ENCODE results near the gene SLBP. TPM values are rescaled to one million over a fixed set of nuclear protein-coding genes. Genes with fewer than 3 reads are reported as not detected.

Gene SLBP
- total and polyA plus RNA-seq, 8 donors = 8.7 to 20.2 (median 10.9) TPM

DNA sequence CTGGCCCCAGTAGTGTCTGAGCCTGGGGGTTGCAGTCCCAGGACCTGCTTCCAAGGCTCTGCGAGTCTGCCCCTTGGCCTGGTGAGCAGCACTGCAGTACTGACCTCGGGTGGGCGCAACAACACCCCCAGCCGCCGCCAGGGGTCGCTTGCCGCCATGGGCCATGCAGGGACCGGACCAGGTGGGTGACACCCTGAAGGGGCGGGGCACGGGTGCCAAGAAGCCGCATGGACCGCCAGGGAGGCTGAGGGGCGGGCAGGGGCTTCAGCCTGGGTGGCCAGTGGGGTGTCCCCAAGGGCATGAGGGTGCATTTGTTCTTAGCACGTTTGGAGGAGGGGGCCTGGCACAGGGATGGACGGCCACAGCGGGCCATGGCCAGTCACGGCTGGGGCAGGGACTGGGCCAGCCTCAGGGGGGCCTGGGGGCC lies 34.2 kb upstream of the SLBP start:
- Histone ChIP-seq H3K27ac (peak overlapping the region in 1 of 4 donors; percentile 67), H3K4me3 (no peak overlapping the region), H3K27me3 (no peaks in the 10 kb centered on the region), H3K36me3 (no peaks in the 10 kb centered on the region), H3K9me3 (no peaks in the 10 kb centered on the region), H3K4me1 (no peaks in the 10 kb centered on the region)
- TF ChIP-seq, protein P1, sequence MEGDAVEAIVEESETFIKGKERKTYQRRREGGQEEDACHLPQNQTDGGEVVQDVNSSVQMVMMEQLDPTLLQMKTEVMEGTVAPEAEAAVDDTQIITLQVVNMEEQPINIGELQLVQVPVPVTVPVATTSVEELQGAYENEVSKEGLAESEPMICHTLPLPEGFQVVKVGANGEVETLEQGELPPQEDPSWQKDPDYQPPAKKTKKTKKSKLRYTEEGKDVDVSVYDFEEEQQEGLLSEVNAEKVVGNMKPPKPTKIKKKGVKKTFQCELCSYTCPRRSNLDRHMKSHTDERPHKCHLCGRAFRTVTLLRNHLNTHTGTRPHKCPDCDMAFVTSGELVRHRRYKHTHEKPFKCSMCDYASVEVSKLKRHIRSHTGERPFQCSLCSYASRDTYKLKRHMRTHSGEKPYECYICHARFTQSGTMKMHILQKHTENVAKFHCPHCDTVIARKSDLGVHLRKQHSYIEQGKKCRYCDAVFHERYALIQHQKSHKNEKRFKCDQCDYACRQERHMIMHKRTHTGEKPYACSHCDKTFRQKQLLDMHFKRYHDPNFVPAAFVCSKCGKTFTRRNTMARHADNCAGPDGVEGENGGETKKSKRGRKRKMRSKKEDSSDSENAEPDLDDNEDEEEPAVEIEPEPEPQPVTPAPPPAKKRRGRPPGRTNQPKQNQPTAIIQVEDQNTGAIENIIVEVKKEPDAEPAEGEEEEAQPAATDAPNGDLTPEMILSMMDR (IDR thresholded peaks at IDR 0.05) = peak; percentile 67 to 78 (median 76)
- WGBS, 2 donors = 20 to 22% methylated on average over 17 of the region's 17 CpGs
- DNase-seq (peak in 5 of 6 donors; percentile 61 to 93 (median 78)), FAIRE-seq (no peak), ATAC-seq (peak; percentile 57 to 79 (median 78))
- intact Hi-C loops (cut with DNase I) = loop anchor here in 2 of 3 donors (5.0 to 10.0 kb wide), 3 partner anchors 61 to 439 kb away; no protein-coding TSS in a partner anchor

DNA sequence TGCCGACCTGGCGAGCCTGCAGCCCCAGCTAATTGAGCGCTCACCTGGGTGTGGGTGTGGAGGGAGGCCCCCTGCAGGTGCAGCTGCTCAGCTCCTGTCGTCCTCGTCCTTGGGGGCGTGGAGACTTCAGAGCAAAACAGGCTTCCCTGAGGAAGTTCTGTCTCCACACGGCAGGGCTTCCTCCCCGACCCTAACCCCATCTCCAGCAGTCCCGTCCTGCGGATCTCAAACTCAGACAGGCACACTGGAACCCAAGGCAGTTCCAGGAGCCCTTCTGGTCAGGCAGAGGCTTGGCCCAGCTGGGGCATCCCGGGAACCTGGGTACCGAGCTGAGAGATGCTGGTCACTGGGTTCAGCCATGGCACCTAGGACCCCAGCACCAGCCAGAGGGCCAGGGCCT lies 33.6 kb upstream of the SLBP start:
- no peaks in the 10 kb centered on the region for H3K9me3 ChIP-seq
- WGBS, 2 donors = 82 to 87% methylated on average over 12 of the region's 12 CpGs
- no peaks in the 10 kb centered on the region for H3K4me1 ChIP-seq
- DNase-seq = no peak
- no peak overlapping the region for H3K27ac ChIP-seq
- H3K36me3 ChIP-seq = no peaks in the 10 kb centered on the region
- no peak for ATAC-seq
- no peak overlapping the region for H3K4me3 ChIP-seq
- no peaks in the 10 kb centered on the region for H3K27me3 ChIP-seq
- TF ChIP-seq, protein P1 (IDR thresholded peaks at IDR 0.05) = no peak
- FAIRE-seq = no peak
- intact Hi-C loops (cut with DNase I) = loop anchor here in 2 of 3 donors (5.0 to 10.0 kb wide), 3 partner anchors 62 to 439 kb away; no protein-coding TSS in a partner anchor

GRCh38 chr4:1745165-1745564 lies 33.0 kb upstream of the SLBP start:
- 87 to 93% methylated on average over 13 of the region's 13 CpGs for whole genome bisulfite sequencing, 2 donors
- Histone ChIP-seq H3K9me3 (no peaks in the 10 kb centered on the region), H3K27ac (no peak overlapping the region), H3K4me3 (no peak overlapping the region), H3K36me3 (no peaks in the 10 kb centered on the region), H3K4me1 (no peaks in the 10 kb centered on the region), H3K27me3 (no peaks in the 10 kb centered on the region)
- ATAC-seq (no peak), DNase-seq (no peak), FAIRE-seq (no peak)
- TF ChIP-seq, protein P1 (IDR thresholded peaks at IDR 0.05) = no peak
- intact Hi-C loops (cut with DNase I) = loop anchor here in 2 of 3 donors (5.0 to 10.0 kb wide), 3 partner anchors 62 to 440 kb away; no protein-coding TSS in a partner anchor

DNA sequence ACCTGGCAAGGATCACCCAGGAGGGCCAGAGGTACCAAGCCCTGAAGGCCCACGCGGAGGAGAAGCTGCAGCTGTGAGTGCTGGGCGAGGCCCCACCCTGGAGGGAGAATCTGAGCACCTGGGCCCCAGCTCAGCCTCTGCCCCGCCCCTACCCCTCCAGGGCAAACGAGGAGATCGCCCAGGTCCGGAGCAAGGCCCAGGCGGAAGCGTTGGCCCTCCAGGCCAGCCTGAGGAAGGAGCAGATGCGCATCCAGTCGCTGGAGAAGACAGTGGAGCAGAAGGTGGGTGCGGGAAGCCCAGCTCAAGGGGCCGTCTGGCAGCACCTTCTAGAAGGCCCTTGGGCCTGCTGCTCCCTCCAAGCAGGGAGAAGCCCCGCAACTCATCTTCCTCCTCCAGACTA lies 32.4 kb upstream of the SLBP start:
- TF ChIP-seq, protein P1 (IDR thresholded peaks at IDR 0.05) = no peak
- 90 to 95% methylated on average over 14 of the region's 14 CpGs for WGBS, 2 donors
- no peaks in the 10 kb centered on the region for H3K36me3 ChIP-seq
- H3K4me3 ChIP-seq = no peak overlapping the region
- no peak overlapping the region for H3K27ac ChIP-seq
- no peaks in the 10 kb centered on the region for H3K4me1 ChIP-seq
- intact Hi-C loops (cut with DNase I) = loop anchor here in 1 of 3 donors (10.0 kb wide), 1 partner anchor 440 kb away; no protein-coding TSS in a partner anchor
- no peak for FAIRE-seq
- H3K27me3 ChIP-seq = no peaks in the 10 kb centered on the region
- no peaks in the 10 kb centered on the region for H3K9me3 ChIP-seq
- ATAC-seq = no peak
- DNase-seq = no peak

- H3K9me3 ChIP-seq = no peaks in the 10 kb centered on the region
- no peak overlapping the region for H3K4me3 ChIP-seq
- 86 to 96% methylated on average over 5 to 6 of the region's 6 CpGs for WGBS, 2 donors
- TF ChIP-seq, protein P1 (IDR thresholded peaks at IDR 0.05) = no peak
- no peaks in the 10 kb centered on the region for H3K4me1 ChIP-seq
- intact Hi-C loops (cut with DNase I) = loop anchor here in 1 of 3 donors (10.0 kb wide), 1 partner anchor 441 kb away; no protein-coding TSS in a partner anchor
- no peak for ATAC-seq
- no peaks in the 10 kb centered on the region for H3K27me3 ChIP-seq
- FAIRE-seq = no peak
- peak in 1 of 6 donors; percentile 56 for DNase-seq
- no peaks in the 10 kb centered on the region for H3K36me3 ChIP-seq
- no peak overlapping the region for H3K27ac ChIP-seq
Observed at GRCh38 chr4:1743975-1744374, 31.9 kb upstream of the SLBP start.

All from pancreas (tissue), 10 donors.